Spleen (tissue), 11 donors: ENCODE results near the gene FBXW8. TPM values are rescaled to one million over a fixed set of nuclear protein-coding genes. Genes with fewer than 3 reads are reported as not detected.
"Not testable (repeated sequence)": the region's sequence is repeated elsewhere in the genome, so short reads cannot be mapped to it uniquely, and the experiment has no call there.

ENCODE experiments used
- DNase-seq: peaks from one replicate; pipeline ENCODE4 v3.0.0-alpha.2; 2020
- H3K27ac ChIP-seq, 8 donors: fragments of 200-600 bp; sonication (generic) in 7 of 8; 1 replicate in 4 of 8; 2 replicates in 4 of 8; pipeline versions ENCODE4 v1.5.0 to v1.8.0; 2016 to 2021; ENCODE audit warnings: inconsistent platforms in 4 of 8, mild to moderate bottlenecking in 4 of 8, moderate library complexity in 1 of 8
- H3K27me3 ChIP-seq, 7 donors: fragments of 200-600 bp; sonication (generic) in 6 of 7; replicated peaks in 1 of 7; 1 replicate in 4 of 7; 2 replicates in 3 of 7; pipeline versions ENCODE4 v1.5.0 to v1.8.0; 2016 to 2021; ENCODE audit warnings: inconsistent platforms in 3 of 7, mild to moderate bottlenecking in 1 of 7
- H3K36me3 ChIP-seq, 6 donors: fragments of 200-600 bp; sonication (generic) in 5 of 6; 1 replicate in 4 of 6; 2 replicates in 2 of 6; pipeline versions ENCODE4 v1.5.0 to v1.8.0; 2016 to 2021; ENCODE audit warnings: inconsistent platforms in 2 of 6
- H3K4me1 ChIP-seq, 6 donors: fragments of 200-600 bp; sonication (generic) in 5 of 6; 1 replicate in 3 of 6; 2 replicates in 3 of 6; pipeline versions ENCODE4 v1.5.0 to v1.8.0; 2016 to 2021; ENCODE audit warnings: inconsistent platforms in 3 of 6
- H3K4me3 ChIP-seq, 8 donors: fragments of 200-600 bp; sonication (generic) in 7 of 8; 1 replicate in 4 of 8; 2 replicates in 4 of 8; pipeline versions ENCODE4 v1.5.0 to v1.8.0; 2016 to 2021; ENCODE audit warnings: inconsistent platforms in 4 of 8, mild to moderate bottlenecking in 4 of 8, moderate library complexity in 2 of 8
- H3K9me3 ChIP-seq, 8 donors: fragments of 200-600 bp; sonication (generic) in 7 of 8; 1 replicate in 4 of 8; 2 replicates in 4 of 8; pipeline versions ENCODE4 v1.5.0 to v1.8.0; 2016 to 2021; ENCODE audit warnings: inconsistent platforms in 4 of 8
- CTCF ChIP-seq, 11 experiments: fragments of 200-600 bp in 7 of 11; fragments of 450-650 bp in 4 of 11; sonication (generic) in 4 of 11; IDR thresholded peaks in 8 of 11; conservative IDR thresholded peaks in 3 of 11; 1 replicate in 7 of 11; 2 replicates in 4 of 11; pipeline versions ENCODE4 v1.4.0 to v1.8.0; 2016 to 2021; ENCODE audit warnings: antibody characterized with exemption in 11 of 11, inconsistent platforms in 4 of 11, mild to moderate bottlenecking in 1 of 11
- POLR2A ChIP-seq, 3 donors: fragments of 450-650 bp; IDR thresholded peaks; one replicate each; pipeline ENCODE4 v1.5.1; 2017; ENCODE audit warnings: antibody characterized with exemption in 3 of 3, mild to moderate bottlenecking in 1 of 3
- POLR2AphosphoS5 ChIP-seq, 3 donors: sonication (generic); formaldehyde crosslinking; IDR thresholded peaks; one replicate each; pipeline ENCODE4 v1.5.1; 2017; ENCODE audit warnings: antibody characterized with exemption in 3 of 3
- WGBS, 5 donors: extraction: QIAGEN DNeasy Blood & Tissue Kit in 3 of 5; methylation state at CpG; one replicate each; pipeline versions ENCODE4 v1.1.5 to v1.1.7; 2013 to 2018; 5-methylcytosine and 5-hydroxymethylcytosine counted together
- intact Hi-C: fragments of 100-400 bp; cut with DNase I; formaldehyde crosslinking; loops from one replicate; pipeline ENCODE4 v1.15.0; 2023; ENCODE audit warnings: low total_unique reads
- polyA plus RNA-seq, 3 donors: library from polyadenylated mRNA; stranded (reverse); fragments of 200-250 nt; gene quantifications; one replicate each; pipeline ENCODE4 v1.2.1, GENCODE V29; 2013
- total RNA-seq, 7 donors: library from RNA; depleted of rRNA in 3 of 7; stranded (reverse); fragments of >200 nt in 3 of 7; fragmentation: NEBNext Ultra II Directional in 4 of 7; extraction: Animal tissue kit (Norgen Biotek cat#: 25700) in 4 of 7; gene quantifications; one replicate each; pipeline versions ENCODE4 v1.1.0 to v1.2.1, GENCODE V29; 2016 to 2021
- donor health status: healthy with polysubstance abuse.
- donor health status: DM: no; HTN: no; CAD: no; lungs with moderate emphysema.
- donor health status: DM: no; HTN: no; CAD: no.
- donor health status: Bipolar disorder and iron deficiency.
- donor health status: healthy.
- donor health status: DM: no; HTN: no; CAD: no.
- donor health status: DM: yes; HTN: yes; CAD: no.

The FBXW8 gene
- total and polyA plus RNA-seq, 10 donors, result 2.2 to 17.3 (median 11.8) TPM

GRCh38 chr12:117053597-117054201 lies 142.9 kb downstream of the FBXW8 start:
- WGBS, 5 donors, result 78 to 91% (median 83%) methylated on average over 18 of the region's 18 CpGs
- H3K36me3 ChIP-seq, result peaks cover 0 to 6% (median 0%) of the 10 kb centered on the region in 6 donors
- H3K27ac ChIP-seq, result peak overlapping the region in 1 of 8 donors; percentile 28
- no peak overlapping the region for H3K4me3 ChIP-seq
- H3K9me3 ChIP-seq, result no peaks in the 10 kb centered on the region
- TF ChIP-seq POLR2A (IDR thresholded peaks at IDR 0.05) (no peak), POLR2AphosphoS5 (IDR thresholded peaks at IDR 0.05) (no peak), CTCF (IDR thresholded peaks at IDR 0.05 in 8 of 11, conservative IDR thresholded peaks at IDR 0.05 in 3 of 11) (no peak)
- intact Hi-C loops, result no loop called here
- H3K27me3 ChIP-seq, result no peaks in the 10 kb centered on the region
- peaks cover 0 to 56% (median 9%) of the 10 kb centered on the region in 6 donors for H3K4me1 ChIP-seq
- no peak for DNase-seq

GRCh38 chr12:117054279-117054678 lies 143.5 kb downstream of the FBXW8 start:
- Histone ChIP-seq H3K9me3 (no peaks in the 10 kb centered on the region), H3K4me1 (peaks cover 0 to 57% (median 6%) of the 10 kb centered on the region in 6 donors), H3K36me3 (no peaks in the 10 kb centered on the region), H3K27me3 (no peaks in the 10 kb centered on the region), H3K4me3 (no peak overlapping the region), H3K27ac (no peak overlapping the region)
- DNase-seq, result no peak
- 93 to 96% (median 95%) methylated on average over 6 of the region's 6 CpGs for WGBS, 5 donors
- intact Hi-C loops, result no loop called here
- TF ChIP-seq POLR2AphosphoS5 (IDR thresholded peaks at IDR 0.05) (no peak), CTCF (IDR thresholded peaks at IDR 0.05 in 8 of 11, conservative IDR thresholded peaks at IDR 0.05 in 3 of 11) (no peak), POLR2A (IDR thresholded peaks at IDR 0.05) (no peak)

GRCh38 chr12:117057626-117058025 lies 146.9 kb downstream of the FBXW8 start:
- DNase-seq, H3K9me3 ChIP-seq, H3K36me3 ChIP-seq, H3K4me3 ChIP-seq, intact Hi-C loops, H3K27me3 ChIP-seq: not testable (repeated sequence)
- H3K27ac ChIP-seq, result peak overlapping the region in 1 of 8 donors; percentile 14
- WGBS, 5 donors, result 72 to 83% (median 82%) methylated on average over 8 of the region's 8 CpGs
- peaks cover 0 to 68% (median 19%) of the 10 kb centered on the region in 6 donors for H3K4me1 ChIP-seq

GRCh38 chr12:117058442-117059072 lies 147.8 kb downstream of the FBXW8 start:
- H3K4me3 ChIP-seq, result no peak overlapping the region
- H3K27me3 ChIP-seq, result no peaks in the 10 kb centered on the region
- peaks cover 0 to 68% (median 26%) of the 10 kb centered on the region in 6 donors for H3K4me1 ChIP-seq
- no peak for TF ChIP-seq POLR2A (IDR thresholded peaks at IDR 0.05)
- TF ChIP-seq CTCF (IDR thresholded peaks at IDR 0.05 in 8 of 11, conservative IDR thresholded peaks at IDR 0.05 in 3 of 11), result no peak
- no peak for TF ChIP-seq POLR2AphosphoS5 (IDR thresholded peaks at IDR 0.05)
- no peaks in the 10 kb centered on the region for H3K9me3 ChIP-seq
- no peaks in the 10 kb centered on the region for H3K36me3 ChIP-seq
- no peak overlapping the region for H3K27ac ChIP-seq
- DNase-seq, result no peak
- WGBS, 5 donors, result 72 to 87% (median 77%) methylated on average over 3 of the region's 3 CpGs
- intact Hi-C loops, result no loop called here
